DMS114 treated with DMSO at 0.1 percent for 48 hours (cell line): ENCODE data around the gene MAMSTR.

Experiments used
- DNase-seq: peaks from one replicate; lab custom pipeline; 2025; ENCODE audit not compliant: unreplicated experiment; lab: John Stamatoyannopoulos, UW

Gene MAMSTR

DNA sequence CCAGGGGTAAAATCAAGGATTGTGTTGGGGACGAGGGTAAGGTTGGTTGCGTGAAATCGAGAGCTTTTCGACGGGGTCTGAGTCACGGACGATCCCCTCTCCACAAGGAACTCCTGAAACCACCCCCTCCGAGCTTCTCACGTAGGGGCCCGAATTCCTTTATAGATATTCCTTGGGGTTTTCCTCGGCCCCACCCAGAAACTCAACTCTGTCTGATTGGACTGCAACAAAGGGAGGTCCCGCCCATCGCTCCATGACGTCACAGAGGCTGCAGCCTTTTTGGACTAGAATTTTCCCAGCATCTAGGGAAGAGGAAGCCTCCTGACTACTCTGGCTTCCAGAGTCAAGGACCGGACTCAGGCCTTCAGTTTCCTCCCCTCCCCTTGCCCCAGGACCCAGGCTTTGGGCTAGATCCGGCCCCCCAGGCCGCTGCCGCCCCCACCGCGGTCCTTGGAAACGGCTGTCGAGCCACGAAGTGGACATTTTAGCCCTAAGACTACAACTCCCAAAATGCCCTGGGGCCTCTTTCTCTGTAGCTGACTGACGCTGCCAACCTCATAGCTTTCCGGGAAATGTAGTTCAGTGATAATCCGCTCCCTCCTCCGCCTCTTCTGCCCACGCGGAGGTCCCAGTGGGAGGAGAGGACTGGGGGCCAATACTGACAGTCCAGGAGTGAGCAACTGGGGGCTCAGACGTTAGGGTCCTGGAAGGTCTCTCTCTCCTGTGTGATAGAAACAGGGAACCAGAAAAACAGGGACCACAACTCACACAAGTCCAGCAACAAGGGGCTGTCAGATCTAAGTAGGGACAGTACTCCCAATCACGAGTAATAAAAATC lies 27.4 kb upstream of the MAMSTR start, which contains the start of gene IZUMO1:
Gene IZUMO1 (minus strand): TSS at position 172 of the 838 bp plus-strand sequence. CDS start 1,050 bp downstream, outside the sequence.
- DNase-seq: peak; percentile 87

DNA sequence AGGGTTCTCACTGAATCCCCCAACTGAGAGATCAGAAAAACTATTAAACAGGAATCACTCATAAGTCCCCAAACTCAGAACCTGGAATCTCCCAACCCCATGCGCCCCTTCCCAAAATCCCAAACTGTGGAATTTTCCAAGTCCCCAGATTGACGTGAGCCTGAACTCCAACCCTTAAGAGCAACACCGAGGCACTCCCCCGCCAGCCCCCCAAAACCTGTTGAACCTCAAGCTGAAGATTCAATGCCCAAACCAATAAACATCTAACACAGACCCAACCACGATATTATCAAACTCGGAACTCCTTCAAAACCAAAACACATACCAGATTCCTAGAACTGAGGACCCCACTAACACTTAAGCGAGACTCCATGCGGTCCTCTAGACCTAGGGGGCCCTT lies 26.6 kb upstream of the MAMSTR start:
- DNase-seq: no peak

DNA sequence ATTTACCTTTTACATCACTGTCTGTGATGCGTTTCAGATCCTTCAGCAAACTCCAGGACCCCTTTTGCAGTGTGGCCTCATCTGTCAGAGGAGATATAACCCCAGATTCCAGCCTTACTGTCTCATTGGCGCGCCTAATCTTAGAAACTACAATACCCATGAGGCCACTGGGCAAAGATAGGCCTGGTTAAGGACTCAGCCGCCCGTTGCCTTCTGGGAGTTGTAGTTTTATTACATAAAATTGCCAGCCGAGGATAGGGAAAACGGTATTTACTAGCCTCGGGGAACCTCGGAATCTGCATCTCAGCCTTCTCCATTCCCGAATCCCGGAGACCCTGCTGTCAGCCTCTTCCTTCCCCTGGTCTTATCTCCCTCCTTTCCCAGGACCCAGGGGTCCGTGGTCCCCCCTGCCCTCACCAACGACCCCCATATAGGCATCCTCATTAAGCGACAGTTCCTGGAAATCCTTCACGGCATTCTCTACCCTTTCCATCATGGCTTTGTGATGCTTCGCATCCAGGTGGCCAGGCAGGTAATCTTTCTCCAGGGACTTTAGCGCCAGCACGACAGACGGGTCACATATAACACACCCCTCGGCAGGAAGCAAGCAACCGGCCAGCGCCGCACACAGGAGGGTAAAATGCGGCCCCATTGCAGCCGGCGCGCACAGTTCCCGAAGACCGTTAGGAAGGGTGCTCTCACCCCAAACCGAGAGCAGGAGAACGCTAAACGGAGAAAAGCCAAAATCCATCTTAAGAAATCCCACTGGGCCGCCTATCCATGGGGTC lies 25.9 kb upstream of the MAMSTR start:
- peak; percentile 53 for DNase-seq

DNA sequence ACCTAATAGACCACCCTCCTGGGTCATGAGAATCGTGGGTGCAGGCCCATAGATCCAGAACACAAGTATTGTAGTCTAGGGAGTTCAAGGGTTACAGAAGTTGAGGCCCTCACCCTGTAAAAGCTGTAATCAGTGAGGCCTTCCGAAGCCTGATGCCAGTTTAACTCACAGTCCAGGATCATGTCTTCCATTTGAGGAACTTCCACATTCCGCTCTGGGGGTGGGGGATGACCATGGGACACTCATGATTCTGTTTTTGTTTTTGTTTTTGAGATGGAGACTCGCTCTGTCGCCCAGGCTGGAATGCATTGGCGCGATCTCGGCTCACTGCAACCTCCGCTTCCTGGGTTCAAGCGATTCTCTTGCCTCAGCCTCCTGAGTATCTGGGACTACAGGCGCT lies 22.6 kb upstream of the MAMSTR start:
- DNase-seq: no peak

DNA sequence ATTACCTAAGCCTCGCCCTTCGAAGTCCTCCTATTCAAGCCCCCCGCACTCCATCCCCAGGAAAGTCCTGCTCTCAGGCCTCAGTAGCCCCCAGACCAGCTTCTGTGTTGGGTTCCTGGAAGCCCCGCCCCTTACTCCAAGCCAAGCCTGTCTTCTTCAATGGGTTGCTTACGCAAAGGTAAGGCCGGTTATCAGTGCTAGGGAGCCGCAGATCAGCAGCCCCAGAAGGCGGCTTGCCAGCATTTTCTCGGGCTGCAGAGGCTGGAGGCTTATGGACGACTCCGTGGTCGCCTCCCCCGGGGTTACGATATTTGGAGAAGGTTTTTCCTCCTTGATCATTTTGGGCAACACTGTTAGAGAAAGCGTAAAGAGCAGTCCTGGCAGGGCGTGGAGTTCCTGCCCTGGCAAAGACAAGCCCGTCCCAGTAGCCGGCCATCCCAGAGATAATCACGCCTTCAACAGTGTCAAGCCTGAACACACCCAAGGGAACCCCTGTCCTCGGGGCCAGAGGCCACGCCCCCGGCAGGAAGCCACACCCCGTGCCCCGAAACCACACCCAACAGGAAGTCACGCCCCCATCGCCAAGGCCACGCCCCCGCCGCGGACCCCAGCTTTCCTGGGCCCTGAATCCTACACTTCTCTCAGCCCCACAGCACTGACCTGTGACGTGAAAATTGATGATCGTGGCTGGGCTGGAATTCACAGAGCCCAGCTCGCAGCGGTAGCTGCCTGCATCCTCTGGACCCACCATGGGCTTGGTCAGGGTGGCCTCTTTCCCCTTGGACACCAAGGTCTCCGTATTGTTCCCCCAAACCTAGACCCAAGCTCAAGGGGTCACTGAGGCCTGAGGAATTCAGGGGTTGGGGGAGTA lies 21.8 kb upstream of the MAMSTR start:
- DNase-seq: no peak

DNA sequence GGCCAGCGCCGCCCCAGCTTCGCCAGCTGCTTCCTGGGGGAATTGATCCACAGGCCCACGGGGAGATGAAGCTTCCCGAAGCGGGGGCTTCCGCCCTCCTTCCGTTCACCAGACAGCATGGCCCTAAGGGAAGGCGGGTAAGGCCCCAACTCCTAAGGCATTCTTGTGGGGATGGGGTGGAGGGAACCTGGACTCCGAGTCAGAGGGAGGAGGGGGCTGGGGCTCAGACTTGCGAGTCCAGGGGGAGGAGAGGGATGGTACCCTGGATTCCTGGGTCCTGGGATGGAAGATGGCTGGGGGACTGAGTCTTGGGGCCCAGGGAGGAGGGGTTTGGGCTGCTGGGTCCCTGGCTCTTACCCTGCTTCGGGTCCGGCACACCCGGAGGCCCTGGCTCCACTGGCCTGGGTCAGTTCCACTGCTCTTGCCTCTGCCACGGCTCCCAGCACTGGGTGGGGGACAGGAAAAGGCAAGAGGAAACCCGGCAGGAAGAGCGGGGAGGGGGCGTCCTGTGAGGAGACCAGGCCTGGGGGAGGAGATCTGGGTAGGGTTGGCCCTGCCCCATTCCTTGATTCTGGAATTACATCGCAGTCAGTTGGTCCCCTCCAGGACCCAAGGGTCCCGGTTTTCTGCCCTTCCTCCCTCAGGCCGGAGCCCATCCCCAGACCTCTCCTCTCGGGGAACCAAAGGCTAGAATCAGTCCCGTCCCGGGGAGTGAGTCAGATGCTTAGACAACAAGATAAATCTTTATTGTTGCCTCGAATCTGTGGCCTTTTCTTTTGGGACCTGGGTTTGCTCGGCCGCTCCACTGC lies 20.8 kb upstream of the MAMSTR start, which contains the start of gene RASIP1:
Gene RASIP1 (minus strand): TSS at position 447 of the 809 bp plus-strand sequence. CDS start 328 bp downstream, at position 119.
- no peak for DNase-seq

GRCh38 chr19:48739404-48740163 lies 20.1 kb upstream of the MAMSTR start:
- no peak for DNase-seq

DNA sequence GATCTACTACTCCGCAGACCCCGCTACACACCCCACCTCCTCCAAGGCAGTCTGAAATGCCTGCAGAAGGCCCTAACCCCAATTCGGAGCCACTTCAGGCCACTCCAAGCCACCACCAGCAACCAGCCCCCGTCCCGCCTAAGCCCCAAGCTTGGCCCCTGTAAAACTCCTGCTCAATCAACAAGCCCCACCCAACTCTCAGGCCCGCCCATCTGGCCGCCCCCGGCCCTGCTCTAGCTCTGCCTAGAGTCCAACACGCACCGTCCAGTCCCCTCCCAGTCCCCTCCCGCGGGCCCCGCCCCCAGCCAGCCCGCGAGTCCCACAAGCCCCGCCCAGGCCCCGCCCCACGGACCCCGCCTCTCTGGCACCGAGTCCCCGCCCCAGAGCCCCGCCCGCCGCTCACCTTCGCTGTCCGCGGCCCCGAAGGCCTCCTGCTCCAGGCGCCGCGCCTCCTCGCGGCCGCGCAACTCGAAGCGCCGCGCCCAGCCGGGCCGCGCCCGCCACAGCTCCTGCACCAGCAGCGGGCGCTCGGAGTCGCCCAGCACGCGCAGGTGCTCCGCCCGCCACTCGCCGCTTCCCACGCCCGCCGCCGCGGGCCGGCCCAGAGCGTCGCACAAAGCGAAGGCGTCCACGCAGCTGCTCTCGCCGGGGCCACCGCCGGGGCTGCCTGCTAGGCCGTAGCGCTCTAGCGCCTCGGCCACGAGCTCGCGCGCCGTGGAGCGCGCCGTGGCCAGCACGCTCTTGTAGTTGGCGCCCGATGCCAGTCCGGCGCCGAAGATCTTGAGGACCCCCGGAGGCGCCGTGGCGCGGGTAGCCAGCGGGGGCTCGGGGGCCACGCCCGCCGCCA lies 19.3 kb upstream of the MAMSTR start:
- peak; percentile 69 for DNase-seq

DNA sequence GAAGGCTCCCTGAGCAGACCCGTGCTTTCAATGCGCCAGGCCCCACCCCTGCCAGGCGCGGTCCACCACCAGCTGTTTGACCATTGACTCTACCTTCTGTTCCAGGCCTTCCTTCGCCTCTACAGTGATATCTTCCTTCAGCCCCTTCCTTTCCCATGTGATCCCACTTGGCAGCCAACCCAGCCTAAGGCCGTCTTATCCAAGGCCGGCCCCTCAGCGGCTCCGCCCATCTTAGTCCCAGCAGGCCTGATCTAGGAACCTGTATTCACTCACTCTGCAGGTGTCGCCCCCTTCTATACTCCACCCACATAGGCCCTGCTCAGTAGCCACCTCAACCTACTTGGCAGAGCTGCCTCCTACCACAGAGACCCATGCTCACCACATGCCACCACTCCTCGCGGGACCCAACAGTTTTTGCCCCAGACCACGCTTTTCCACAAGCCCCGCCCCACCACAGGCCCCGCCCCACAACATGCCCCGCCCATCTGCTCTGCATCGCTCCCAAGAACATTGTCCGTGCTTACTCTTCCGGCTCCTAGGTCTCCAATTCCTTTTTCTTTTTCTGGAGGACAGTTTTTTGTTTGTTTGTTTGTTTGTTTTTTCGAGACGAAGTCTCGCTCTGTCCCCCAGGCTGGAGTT lies 18.0 kb upstream of the MAMSTR start:
- DNase-seq: no peak

GRCh38 chr19:48735031-48735615 lies 15.6 kb upstream of the MAMSTR start:
- peak; percentile 71 for DNase-seq

DNA sequence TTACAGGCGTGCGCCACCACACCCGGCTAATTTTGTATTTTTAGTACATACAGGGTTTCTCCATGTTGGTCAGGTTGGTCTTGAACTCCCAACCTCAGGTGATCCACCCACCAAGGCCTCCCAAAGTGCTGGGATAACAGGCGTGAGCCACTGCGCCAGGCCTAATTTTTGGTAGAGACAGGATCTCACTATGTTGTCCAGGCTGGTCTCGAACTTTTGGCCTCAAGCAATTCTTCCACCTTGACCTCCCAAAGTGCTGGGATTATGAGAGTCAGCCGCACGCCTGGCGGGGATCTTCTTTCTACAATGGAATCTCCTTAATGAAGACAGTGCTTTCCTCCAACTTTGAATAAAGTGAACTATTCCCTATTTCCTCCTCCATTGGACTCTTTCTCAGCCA lies 15.1 kb upstream of the MAMSTR start:
- no peak for DNase-seq

DNA sequence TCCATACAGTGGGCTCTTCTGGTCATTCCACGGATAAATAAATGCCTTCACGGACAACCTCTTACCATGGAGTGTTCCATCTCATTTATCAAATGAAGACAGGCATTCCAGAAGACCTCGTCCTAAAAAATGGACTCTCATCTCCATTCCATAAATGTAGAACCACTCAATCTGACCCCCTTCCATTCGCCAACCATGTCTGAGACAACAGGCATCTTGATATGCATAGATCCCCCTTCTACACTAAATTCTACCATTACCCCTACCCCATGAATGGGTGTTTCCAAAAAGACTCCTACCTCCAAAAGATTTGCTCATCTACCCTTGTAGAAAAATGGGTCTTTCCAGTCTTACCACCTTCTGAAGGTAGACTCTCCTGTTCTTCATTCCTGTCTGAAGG lies 11.9 kb upstream of the MAMSTR start:
- no peak for DNase-seq

DNA sequence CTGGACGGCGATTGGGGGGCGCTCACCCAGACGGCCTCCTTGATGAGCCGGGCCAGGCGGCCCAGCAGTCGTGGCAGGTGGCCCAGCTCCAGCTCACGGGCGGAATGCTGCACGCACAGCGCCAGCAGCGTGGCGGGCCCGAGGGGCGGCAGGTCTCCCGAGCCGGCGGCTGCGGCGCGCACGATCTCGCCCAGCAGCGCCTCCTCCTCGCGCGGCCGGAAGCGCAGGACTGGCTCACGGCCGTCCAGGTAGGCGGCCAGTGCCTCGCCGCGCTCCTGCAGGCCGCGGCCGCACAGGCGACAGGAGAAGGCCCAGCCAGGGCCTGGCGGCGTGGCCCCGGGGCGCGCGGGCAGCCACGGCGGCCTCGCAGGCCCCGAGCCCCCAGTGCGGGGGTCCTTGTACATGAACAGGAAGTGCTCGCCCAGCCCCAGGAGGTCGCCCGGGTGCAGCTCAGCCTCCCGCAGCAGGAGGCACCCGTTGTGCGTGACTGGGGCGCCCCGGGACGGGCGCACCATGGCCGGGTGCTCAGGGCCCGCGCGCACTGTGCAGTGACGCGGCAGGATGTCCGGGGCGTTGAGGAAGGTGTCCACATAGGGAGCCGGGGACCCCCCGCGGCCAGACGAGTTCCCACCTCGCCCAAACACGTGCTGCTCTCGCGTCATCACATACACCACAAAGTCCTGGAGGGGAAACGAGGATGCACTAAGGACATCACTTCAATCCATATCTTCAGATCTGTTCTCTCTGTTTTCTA lies 9.6 kb upstream of the MAMSTR start:
- DNase-seq: no peak

DNA sequence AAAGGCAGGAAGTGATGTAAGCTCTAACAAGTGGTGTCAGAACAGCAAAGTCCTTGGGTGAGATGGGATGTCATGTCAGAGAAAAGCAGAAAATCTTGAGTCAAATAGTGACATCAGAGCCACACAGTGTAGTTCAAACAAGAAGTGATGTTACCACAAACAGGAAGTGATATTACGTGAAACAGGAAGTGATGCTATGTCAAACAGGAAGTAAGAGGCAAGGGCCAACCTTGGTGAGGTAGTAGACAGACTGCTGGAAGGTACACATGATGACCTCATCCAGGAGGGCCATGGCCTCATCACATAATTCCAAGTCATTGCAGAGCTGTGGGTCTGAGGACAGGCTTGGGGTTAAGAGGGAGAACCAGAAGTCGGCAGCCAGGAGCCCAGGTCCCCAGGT lies 7.0 kb upstream of the MAMSTR start:
- no peak for DNase-seq

GRCh38 chr19:48724796-48725753 lies 5.5 kb upstream of the MAMSTR start:
- peak; percentile 52 for DNase-seq

DNA sequence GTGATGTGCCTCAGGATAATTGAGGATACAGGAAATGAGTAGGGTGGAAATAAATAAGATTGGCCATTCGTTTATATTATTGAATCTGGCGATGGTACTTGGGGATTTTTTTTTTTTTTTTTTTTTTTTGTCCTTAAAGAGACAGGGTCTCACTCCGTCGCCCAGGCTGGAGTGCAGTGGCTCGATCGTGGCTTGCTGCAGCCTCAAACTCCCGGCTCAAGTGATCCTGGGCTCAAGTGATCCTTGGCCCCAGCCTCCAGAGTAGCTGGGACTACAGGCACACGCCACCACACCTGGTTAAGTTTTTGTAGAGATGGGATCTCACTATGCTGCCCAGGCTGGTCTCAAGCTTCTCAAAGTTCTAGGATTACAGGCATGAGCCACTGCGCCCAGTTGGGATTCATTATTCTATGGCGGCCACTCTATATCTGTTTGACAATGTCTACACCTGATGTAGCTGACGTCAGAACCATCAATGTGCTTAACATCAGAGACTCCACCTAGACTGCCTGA lies 2.7 kb upstream of the MAMSTR start:
- DNase-seq: no peak
